ENCODE data around the gene RBM4. TPM values are rescaled to one million over a fixed set of nuclear protein-coding genes. Genes with fewer than 3 reads are reported as not detected.

Gene RBM4
- total RNA-seq, 1 donor from 2014 or later = 122 TPM

DNA sequence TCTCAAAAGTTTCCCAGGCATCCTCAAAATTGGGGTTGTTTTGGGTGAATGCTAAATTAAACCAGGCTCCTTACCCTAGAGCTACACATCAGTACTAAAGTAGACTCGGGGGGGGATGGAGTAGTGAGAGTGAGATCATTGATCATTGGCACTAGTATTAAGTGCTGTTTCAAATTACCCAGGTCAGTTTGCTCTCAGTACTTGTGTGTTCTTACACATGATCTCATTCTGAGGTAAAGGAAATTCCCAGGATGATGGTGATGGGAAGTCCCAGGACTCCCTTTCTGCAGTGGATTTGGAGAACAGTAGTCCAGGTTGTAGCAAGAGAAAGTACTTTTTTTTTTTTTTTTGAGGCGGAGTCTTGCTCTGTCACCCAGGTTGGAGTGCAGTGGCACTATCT lies 12.5 kb downstream of the RBM4 start:
- no peak for DNase-seq (ENCODE audit: low read depth in 2 of 2)

DNA sequence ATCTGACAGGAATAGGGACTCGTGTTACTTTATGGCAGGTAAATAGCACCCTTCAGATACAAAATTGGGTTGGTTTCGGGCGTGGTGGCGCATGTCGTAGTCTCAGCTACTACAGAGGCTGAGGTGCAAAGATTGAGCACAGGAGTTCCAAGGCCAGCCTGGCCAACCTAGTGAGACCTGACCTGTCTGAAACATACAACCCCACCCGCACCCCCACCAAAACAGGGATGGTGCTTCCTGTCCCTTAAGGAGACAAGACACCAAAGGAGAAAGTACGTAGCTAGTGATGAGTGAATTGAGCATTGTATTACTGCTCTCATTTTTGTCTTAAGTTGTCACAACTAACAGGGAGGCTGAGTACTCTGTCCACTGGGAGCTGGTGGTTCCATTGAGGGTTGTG lies 14.1 kb downstream of the RBM4 start:
- no peak for DNase-seq (ENCODE audit: low read depth in 2 of 2)

- DNase-seq (ENCODE audit: low read depth in 2 of 2) = no peak
Measured at GRCh38 chr11:66653123-66653522, 14.6 kb downstream of the RBM4 start.

GRCh38 chr11:66659763-66660162 lies 21.3 kb downstream of the RBM4 start:
- no peak for DNase-seq (ENCODE audit: low read depth in 2 of 2)

- DNase-seq (ENCODE audit: low read depth in 2 of 2) = no peak
Measured at GRCh38 chr11:66663741-66664296, 25.3 kb downstream of the RBM4 start.

- DNase-seq (ENCODE audit: low read depth in 2 of 2) = no peak
Measured at GRCh38 chr11:66665369-66665768, 26.9 kb downstream of the RBM4 start.

GRCh38 chr11:66670816-66671215 lies 32.3 kb downstream of the RBM4 start:
- DNase-seq (ENCODE audit: low read depth in 2 of 2) = no peak

DNA sequence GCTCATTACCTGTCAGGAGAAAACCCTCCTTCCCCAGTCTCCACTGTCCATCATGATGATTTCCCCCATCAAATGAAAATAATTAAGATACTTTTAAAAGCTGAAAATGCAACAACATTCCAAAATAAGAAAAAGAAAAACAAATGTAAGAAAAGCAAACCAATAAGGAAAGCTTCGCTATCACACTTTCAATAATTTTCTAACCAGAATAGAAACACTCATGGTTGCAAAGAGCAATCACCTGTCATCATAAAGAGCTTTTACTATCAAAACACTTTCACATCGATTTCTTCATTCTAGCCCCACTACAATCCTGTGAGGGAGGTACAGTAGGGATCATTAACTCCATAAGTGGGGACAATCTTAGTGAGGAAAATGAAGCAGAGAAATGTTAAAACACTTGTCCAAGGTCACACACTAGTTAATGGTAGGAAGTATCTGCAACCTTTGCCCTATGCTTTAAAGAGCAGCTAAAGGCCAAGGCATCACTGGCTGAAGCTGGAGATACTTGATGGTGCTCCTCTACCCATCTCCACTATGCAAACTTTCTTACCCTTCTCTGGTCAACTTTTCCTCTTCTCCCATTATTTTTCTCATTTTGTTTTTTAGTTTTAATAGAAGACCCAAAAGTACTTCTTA lies 36.6 kb downstream of the RBM4 start:
- no peak for DNase-seq (ENCODE audit: low read depth in 2 of 2)

GRCh38 chr11:66676282-66676919 lies 37.9 kb downstream of the RBM4 start:
- DNase-seq (ENCODE audit: low read depth in 2 of 2) = no peak

DNA sequence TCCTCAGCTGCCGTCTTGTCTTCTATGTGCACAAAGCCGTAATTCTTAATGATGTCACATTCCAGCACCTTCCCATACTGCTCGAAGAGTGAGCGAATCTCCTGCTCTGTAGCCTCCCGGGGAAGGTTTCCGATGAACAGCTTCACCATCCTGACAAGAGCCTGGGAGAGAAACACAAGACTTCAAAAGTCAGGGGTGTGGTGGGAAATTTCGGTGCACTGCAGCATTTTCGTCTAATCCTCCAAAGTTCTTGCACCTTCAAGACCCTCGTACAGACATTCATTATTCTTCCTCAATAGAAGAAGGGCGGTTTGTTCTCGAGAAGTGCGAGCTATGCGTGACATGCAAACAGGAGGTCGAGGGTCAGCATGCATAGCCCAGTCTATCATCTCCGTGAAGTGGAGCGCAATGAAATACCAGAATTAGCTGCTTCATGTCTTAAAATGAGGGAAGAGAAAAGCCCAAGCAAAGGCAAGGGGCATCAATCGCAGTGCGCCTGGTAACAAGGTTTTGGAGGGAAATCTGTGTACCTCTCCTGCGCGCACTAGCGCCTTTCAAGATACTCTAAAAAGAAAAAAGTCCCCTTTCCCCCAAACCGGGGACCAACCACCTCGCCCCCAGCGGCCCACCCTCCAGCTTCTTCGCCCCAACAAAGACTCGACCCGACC lies 38.6 kb downstream of the RBM4 start:
- DNase-seq (ENCODE audit: low read depth in 2 of 2) = no peak

GRCh38 chr11:66677599-66678375 lies 39.3 kb downstream of the RBM4 start, which contains the start of gene RBM4B:
TSS of gene RBM4B (minus strand) at chr11:66677887. CDS start at chr11:66677079, 808 bp downstream.
- DNase-seq (ENCODE audit: low read depth in 2 of 2) = peak; percentile 90 to 98

- DNase-seq (ENCODE audit: low read depth in 2 of 2) = no peak
Measured at GRCh38 chr11:66680966-66681645, 42.6 kb downstream of the RBM4 start.

- no peak for DNase-seq (ENCODE audit: low read depth in 2 of 2)
Measured at GRCh38 chr11:66683877-66684276, 45.4 kb downstream of the RBM4 start.

DNA sequence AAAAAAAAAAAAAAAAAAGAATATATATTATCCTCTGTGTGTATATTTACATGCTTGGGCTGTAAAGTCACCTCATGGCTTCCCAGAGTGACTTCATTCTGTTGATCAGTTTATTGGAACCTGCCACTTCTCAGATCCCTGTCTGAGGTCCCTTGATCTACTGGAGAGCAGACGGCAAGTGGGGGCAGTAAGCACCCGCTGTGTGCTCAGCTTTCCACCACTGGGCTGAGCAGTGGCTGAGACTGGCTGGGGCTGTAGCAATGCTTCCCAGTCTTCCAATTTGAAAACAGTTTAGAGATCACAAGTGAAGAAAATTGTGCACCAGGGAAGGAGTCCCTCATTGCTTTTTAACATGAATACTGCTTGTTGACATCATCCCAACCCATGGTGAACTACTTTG lies 46.1 kb downstream of the RBM4 start:
- DNase-seq (ENCODE audit: low read depth in 2 of 2) = no peak

DNA sequence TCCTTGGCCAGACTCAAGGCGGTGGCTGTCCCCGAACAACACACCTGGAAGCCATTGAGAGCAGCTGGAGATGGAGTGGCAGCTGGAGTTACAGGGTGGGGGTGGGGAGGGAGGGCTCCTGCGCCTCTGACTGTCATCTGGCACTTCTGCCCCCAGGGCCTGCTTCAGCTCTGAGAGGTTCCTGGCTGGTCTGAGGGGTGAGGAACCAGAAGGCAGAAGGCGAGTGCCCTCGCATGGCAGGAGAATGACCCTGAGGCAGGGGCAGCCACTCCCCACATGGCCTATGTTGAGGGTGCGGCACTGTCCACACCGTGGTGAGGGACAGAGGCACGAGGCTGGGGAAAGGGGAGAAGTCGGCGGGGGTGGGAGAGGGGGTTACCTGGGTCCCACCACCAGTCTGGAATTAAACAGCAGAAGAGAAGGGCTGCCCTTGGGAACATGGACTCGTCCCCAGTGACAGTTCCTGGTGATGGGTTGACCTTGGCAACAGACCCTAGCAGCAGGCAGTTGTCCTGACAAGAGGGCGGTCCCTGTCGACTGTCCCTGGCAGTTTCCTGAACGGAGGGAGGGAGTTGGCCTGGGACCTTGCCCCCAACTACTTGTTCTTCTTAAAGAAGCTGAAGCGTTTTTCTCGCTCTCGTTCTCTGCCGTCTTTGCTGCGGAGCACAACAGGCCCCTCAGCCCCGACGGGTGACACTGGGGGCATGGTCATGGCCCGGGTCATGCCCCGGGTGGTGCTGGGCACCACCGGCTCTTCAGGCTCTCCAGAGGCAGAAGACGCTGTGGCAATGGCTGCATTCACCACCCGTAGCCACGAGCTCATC lies 47.0 kb downstream of the RBM4 start:
- no peak for DNase-seq (ENCODE audit: low read depth in 2 of 2)

DNA sequence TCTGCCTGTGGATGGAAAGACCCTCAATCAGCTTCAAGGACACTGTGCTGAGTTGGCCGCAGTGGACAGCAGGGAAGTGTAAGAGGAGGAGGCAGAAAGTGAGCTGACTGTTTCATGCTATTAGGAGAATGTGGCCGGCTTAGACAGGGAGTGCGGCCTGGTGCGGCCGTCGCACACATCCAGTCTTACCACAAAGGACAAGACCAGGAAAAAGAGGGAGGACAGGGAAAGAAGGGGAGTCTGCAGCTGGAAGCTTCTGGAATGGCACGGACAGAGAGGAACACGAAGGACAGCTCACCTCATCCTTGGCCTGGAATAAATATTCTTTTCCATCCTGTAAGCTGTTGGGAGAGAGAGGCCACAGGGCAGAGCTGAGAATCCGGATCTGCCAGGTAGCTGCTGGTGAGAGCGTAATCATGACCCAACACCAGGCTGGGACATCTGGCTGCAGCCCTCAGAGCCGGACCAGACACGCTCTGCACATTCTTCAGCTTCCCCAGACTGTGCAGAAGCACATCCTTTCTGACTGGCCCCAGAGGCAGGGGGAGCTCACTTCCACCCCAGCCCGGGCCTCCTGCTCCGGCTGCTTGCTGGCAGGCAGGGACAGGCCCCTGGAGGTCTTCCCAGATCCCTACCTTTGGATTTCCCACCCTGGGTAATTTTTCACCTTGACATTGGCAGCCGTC lies 47.7 kb downstream of the RBM4 start:
- DNase-seq (ENCODE audit: low read depth in 2 of 2) = no peak

DNA sequence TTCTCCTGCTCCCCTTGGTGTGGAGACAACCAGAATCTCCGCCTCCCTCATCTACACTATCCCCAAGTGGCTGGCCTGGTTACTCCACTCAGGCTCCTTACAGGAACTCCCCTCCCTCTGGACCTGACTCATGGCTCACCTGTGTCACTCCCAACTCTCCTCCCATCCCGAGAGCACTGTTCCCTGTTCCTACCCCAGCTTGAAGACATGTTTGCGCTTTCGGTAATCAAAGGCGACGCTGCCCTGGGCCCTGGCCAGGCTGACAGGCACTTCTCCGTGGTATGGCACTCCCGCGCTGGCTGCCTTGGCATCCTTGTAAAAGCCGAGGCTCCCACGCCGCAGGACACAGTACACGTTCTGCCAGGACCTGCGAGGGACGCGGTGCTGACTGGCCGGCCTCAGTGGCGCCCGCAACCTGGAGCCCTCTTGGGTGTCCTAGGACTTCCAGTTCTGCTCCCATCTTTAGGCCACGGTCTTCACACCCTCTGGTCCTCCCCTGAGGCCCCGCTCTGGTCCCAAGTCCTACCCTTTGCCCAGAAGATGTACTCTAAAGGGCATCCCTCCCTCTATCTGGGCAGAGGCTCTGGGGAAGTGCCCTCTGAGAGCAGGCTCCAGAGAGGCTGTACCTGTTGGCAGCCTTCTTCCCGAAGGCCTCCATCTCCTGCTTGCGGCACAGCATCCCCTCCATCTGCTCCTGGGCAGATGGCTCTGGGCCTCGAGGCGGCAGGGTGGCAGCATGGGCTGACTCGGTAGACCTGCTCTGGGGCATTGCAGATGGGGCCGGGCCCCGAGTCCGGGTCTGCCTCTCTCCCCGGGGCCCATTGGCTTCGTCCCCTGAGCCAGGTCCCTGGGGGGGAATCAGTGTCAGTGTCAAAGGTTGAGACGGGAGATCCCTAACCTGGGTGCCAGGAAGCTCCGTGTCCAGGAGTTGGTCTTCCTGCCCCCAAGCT lies 48.6 kb downstream of the RBM4 start:
- DNase-seq (ENCODE audit: low read depth in 2 of 2) = no peak

DNA sequence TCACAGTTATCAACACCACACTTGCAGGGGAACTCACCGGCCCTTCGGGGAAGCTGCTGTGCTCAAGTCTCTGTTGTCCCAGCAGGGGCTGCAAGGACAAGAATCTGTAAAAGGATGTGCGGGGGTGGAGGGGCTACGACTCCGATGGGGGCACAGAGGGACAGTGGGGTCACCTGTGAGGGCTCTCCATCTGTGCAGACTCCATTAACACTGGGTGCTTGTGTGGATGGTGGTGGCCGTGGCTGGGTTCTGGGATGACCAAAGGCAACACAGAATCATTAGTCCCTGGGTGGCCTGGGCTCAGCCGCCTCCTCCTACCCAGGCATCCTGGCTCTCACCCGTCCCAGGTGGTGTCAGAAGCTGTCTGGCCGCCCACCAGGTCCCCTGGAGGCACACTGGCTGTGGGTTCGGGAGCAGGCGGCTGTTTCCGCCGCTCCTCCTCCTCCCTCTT lies 49.4 kb downstream of the RBM4 start:
- DNase-seq (ENCODE audit: low read depth in 2 of 2) = no peak
